ENCODE measurements around the gene CEP19. TPM values are rescaled to one million over a fixed set of nuclear protein-coding genes. Genes with fewer than 3 reads are reported as not detected.
A peak's percentile ranks its signal among the peaks of the same experiment; 100 is the strongest.

Gene CEP19
- total and polyA plus RNA-seq, 2 experiments from 2014 or later = 4.5 to 5.6 TPM

DNA sequence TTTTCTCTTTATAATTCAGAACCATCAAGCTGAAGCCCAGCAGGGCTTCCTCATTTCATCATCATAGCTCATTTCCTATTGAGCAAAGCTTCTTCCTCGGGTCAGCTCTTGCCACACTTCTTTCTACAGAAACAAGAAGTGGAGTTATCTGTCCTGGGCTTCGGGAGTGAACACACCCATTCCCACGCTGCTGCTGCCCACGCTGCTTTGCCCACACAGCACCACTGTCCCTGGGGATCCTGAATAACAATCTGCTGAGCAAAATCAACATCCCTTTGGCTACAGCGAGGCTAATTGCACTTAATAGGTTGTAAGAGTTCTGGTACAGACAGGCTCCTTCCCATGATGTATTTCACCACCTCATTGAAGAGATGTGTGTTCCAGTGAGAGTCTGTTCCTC, 23.7 kb downstream of the CEP19 start:
- Histone ChIP-seq H3K36me3 (ENCODE audit: low read depth) (no peaks in the 10 kb centered on the region), H3K27me3 (replicated peaks; ENCODE audit: insufficient read depth) (no peaks in the 10 kb centered on the region; the same call in 1 of the 2 replicates), H3K27ac (peak overlapping the region; percentile 85), H4K20me1 (ENCODE audit: insufficient read depth) (no peaks in the 10 kb centered on the region), H3K4me2 (ENCODE audit: unreplicated experiment) (peak overlapping the region; percentile 65), H3K4me1 (ENCODE audit: insufficient read depth) (peaks cover 16% of the 10 kb centered on the region), H3K79me2 (ENCODE audit: insufficient read depth) (no peaks in the 10 kb centered on the region), H3K9me3 (ENCODE audit: low read depth) (no peaks in the 10 kb centered on the region), H3K9ac (peak overlapping the region; percentile 57), H2AFZ (peak overlapping the region; percentile 52; the same call in 1 of the 2 replicates), H3K9me2 (ENCODE audit: insufficient read depth) (no peaks in the 10 kb centered on the region), H3K4me3 (peak overlapping the region; percentile 30; the same call in 1 of the 2 replicates), H3F3A (ENCODE audit: insufficient read depth) (peaks cover 16% of the 10 kb centered on the region)
- peak; percentile 96 for DNase-seq
- WGBS, 2 experiments (ENCODE audit: low coverage in 1 of 2, low lambda C conversion rate in 2 of 2, missing lambda C conversion rate in 2 of 2) = 7 to 10% methylated on average over 5 of the region's 5 CpGs
- in situ Hi-C loops (cut with MboI) = loop anchor here (5.0 kb wide), 1 partner anchor 81 kb away; no protein-coding TSS in a partner anchor
- 0 out of 2 replicates have a peak, but pooled peaks have one; percentile 52 for TF ChIP-seq EZH2phosphoT487 (IDR thresholded peaks at IDR 0.05; ENCODE audit: insufficient read depth, low read depth)
- TF ChIP-seq EZH2 (IDR thresholded peaks at IDR 0.05; ENCODE audit: insufficient read depth, poor library complexity, severe bottlenecking) = no peak

DNA sequence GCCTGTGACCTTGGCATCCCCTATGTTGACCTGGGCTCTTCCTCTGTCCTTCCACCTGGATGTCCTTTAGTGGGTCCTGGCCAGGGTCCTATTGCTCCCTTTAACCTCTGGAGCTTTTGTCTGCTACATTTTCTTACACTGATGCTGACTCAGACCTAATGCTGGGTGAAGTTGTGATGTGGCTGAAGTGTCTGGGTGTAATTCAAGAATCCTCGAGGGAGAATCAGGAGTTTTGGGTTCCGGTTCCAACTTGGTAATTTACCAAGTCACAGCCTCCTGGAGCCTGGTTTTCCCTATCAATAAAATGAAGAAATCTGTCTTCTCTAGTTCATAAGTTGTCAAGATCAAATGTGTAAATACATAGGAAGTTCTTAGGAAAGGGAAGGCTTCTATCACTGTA, 25.6 kb downstream of the CEP19 start:
- Histone ChIP-seq H3K36me3 (ENCODE audit: low read depth) (no peaks in the 10 kb centered on the region), H3K4me1 (ENCODE audit: insufficient read depth) (peaks cover 16% of the 10 kb centered on the region), H3K79me2 (ENCODE audit: insufficient read depth) (no peaks in the 10 kb centered on the region), H3K9me2 (ENCODE audit: insufficient read depth) (no peaks in the 10 kb centered on the region), H3F3A (ENCODE audit: insufficient read depth) (peaks cover 16% of the 10 kb centered on the region), H2AFZ (no peak overlapping the region), H3K4me2 (ENCODE audit: unreplicated experiment) (no peak overlapping the region), H3K27ac (no peak overlapping the region), H3K9ac (no peak overlapping the region), H3K4me3 (no peak overlapping the region), H3K9me3 (ENCODE audit: low read depth) (no peaks in the 10 kb centered on the region), H3K27me3 (replicated peaks; ENCODE audit: insufficient read depth) (no peaks in the 10 kb centered on the region; the same call in 1 of the 2 replicates), H4K20me1 (ENCODE audit: insufficient read depth) (no peaks in the 10 kb centered on the region)
- TF ChIP-seq EZH2phosphoT487 (IDR thresholded peaks at IDR 0.05; ENCODE audit: insufficient read depth, low read depth) (no peak), EZH2 (IDR thresholded peaks at IDR 0.05; ENCODE audit: insufficient read depth, poor library complexity, severe bottlenecking) (no peak)
- in situ Hi-C loops (cut with MboI) = loop anchor here (5.0 kb wide), 1 partner anchor 79 kb away; no protein-coding TSS in a partner anchor
- DNase-seq = peak; percentile 38
- WGBS, 2 experiments (ENCODE audit: low coverage in 1 of 2, low lambda C conversion rate in 2 of 2, missing lambda C conversion rate in 2 of 2) = 36 to 45% methylated on average over 2 of the region's 2 CpGs

DNA sequence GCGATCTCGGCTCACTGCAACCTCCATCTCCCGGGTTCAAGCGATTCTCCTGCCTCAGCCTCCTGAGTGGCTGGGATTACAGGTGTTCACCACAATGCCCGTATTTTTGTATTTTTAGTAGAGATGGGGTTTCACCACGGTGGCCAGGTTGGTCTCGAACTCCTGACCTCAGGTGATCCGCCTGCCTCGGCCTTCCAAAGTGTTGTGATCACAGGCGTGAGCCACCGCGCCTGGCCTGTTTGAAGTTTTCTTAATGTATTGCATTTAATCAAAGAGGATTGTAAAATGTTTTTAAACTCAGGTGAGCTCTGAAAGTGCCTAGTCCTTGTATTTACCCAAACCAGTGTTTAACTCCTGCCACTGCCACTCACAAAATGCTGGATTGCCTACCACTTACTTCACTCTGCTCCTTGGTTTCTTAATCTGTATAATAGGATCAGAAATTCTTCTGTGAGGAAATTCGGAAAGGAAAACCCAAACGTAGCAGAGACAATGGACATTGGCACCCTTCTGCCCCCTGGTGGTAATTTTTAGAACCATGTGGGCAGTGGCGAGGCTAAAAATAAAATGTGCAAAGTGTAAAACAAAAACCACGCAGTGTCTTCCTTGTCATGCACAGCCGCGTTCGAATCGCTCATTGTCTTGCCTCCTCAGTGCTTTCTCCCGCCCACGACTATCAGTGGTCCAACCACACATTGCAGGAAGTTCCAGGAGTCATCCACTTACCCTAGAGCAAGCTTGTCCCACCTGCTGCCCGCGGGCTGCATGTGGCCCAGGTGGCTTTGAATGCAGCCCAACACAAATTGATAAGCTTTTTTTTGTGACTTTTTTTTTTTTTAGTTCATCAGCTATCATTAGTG, 27.3 kb downstream of the CEP19 start:
- H3K4me3 ChIP-seq = no peak overlapping the region
- in situ Hi-C loops (cut with MboI) = loop anchor here (5.0 kb wide), 1 partner anchor 77 kb away; no protein-coding TSS in a partner anchor
- no peaks in the 10 kb centered on the region for H3K9me2 ChIP-seq (ENCODE audit: insufficient read depth)
- H3K27ac ChIP-seq = no peak overlapping the region
- H2AFZ ChIP-seq = peak overlapping the region; percentile 65
- peak; percentile 72 for DNase-seq
- peak overlapping the region; percentile 44 for H3K4me2 ChIP-seq (ENCODE audit: unreplicated experiment)
- peaks cover 5% of the 10 kb centered on the region; the same call in 1 of the 2 replicates for H3K27me3 ChIP-seq (replicated peaks; ENCODE audit: insufficient read depth)
- TF ChIP-seq EZH2phosphoT487 (IDR thresholded peaks at IDR 0.05; ENCODE audit: insufficient read depth, low read depth) (no peak), EZH2 (IDR thresholded peaks at IDR 0.05; ENCODE audit: insufficient read depth, poor library complexity, severe bottlenecking) (no peak)
- WGBS, 2 experiments (ENCODE audit: low coverage in 1 of 2, low lambda C conversion rate in 2 of 2, missing lambda C conversion rate in 2 of 2) = 30 to 32% methylated on average over 24 of the region's 24 CpGs
- no peaks in the 10 kb centered on the region for H3K36me3 ChIP-seq (ENCODE audit: low read depth)
- H4K20me1 ChIP-seq (ENCODE audit: insufficient read depth) = no peaks in the 10 kb centered on the region
- peaks cover 16% of the 10 kb centered on the region for H3F3A ChIP-seq (ENCODE audit: insufficient read depth)
- H3K9me3 ChIP-seq (ENCODE audit: low read depth) = no peaks in the 10 kb centered on the region
- H3K9ac ChIP-seq = no peak overlapping the region
- no peaks in the 10 kb centered on the region for H3K79me2 ChIP-seq (ENCODE audit: insufficient read depth)
- peaks cover 16% of the 10 kb centered on the region for H3K4me1 ChIP-seq (ENCODE audit: insufficient read depth)

DNA sequence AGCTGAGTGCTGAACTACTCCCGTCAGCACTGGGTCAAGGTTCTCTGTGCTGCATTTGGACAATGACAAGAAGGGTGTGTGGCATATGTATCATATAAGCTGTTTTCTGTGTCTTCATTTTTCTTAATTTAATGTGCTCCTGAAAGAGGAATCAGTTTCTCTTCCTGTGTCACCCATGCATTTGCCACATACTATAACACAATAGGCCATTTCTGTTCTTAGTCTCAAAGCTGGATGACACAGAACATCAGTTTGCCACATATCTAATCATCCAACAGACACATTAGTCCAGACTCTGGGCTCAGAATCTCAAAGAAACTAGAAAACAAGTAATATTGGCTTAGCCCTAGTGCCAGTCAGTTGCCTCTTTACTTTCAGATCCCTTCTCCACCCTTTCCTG, 34.1 kb downstream of the CEP19 start:
- no peak overlapping the region for H2AFZ ChIP-seq
- H3K9me3 ChIP-seq (ENCODE audit: low read depth) = no peaks in the 10 kb centered on the region
- H3K9ac ChIP-seq = no peak overlapping the region
- no peaks in the 10 kb centered on the region for H3K4me1 ChIP-seq (ENCODE audit: insufficient read depth)
- no peak overlapping the region for H3K4me3 ChIP-seq
- H3F3A ChIP-seq (ENCODE audit: insufficient read depth) = no peaks in the 10 kb centered on the region
- 36 to 71% methylated on average over 1 of the region's 1 CpG for WGBS, 2 experiments (ENCODE audit: low coverage in 1 of 2, low lambda C conversion rate in 2 of 2, missing lambda C conversion rate in 2 of 2)
- H3K79me2 ChIP-seq (ENCODE audit: insufficient read depth) = no peaks in the 10 kb centered on the region
- in situ Hi-C loops (cut with MboI) = no loop called here
- H3K27ac ChIP-seq = no peak overlapping the region
- H4K20me1 ChIP-seq (ENCODE audit: insufficient read depth) = no peaks in the 10 kb centered on the region
- H3K9me2 ChIP-seq (ENCODE audit: insufficient read depth) = no peaks in the 10 kb centered on the region
- peaks cover 33% of the 10 kb centered on the region for H3K27me3 ChIP-seq (replicated peaks; ENCODE audit: insufficient read depth)
- no peaks in the 10 kb centered on the region for H3K36me3 ChIP-seq (ENCODE audit: low read depth)
- no peak for DNase-seq
- TF ChIP-seq EZH2 (IDR thresholded peaks at IDR 0.05; ENCODE audit: insufficient read depth, poor library complexity, severe bottlenecking) (no peak), EZH2phosphoT487 (IDR thresholded peaks at IDR 0.05; ENCODE audit: insufficient read depth, low read depth) (no peak)
- H3K4me2 ChIP-seq (ENCODE audit: unreplicated experiment) = no peak overlapping the region
